AG20443 (cell line): ENCODE data around the gene ZNF761.
A peak's percentile ranks its signal among the peaks of the same experiment; 100 is the strongest.
"Not testable (repeated sequence)": the region's sequence is repeated elsewhere in the genome, so short reads cannot be mapped to it uniquely, and the experiment has no call there.

ENCODE experiments used
- DNase-seq: peaks from one replicate; pipeline ENCODE4 v3.0.0; 2012; ENCODE audit warnings: low spot score, mixed read lengths

ZNF761 gene

DNA sequence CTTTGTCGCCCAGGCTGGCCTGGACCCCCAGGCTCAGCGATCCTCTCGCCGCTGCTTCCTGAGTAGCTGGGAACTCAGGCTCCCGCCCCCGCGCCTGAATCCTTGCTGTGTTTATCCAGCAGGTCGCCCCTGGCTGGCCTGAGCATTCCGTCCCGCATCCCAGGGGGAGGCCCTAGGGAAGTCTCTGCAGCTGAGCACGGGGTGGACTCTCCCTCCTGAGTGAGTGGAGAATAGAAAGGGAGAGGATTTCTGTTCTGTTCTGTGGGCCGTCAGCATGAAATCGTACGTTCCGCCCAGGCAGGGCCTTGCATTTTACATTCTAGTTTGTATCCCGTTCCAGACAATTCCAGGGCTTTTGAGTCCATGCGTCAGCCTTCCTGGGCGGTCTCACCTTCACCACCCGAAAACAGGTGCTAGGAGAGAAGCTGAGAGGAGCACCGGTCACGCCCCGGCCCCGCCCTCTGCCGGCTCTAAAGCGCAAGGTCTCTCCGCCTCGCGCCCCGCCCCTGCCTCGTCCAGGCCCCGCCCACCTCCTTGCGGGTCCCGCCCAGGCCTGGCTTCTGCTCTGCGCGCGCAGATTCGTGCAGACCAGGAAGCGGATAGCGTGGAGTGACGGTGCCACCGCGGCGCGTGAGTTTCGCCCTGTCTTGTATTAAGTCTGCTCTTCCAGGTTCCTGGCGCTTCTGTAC is at the start of gene ZNF761:
ZNF761 (plus strand) TSS at position 586 of the 689 bp plus-strand sequence. CDS start 15,285 bp downstream, outside the sequence.
- peak; percentile 97 for DNase-seq

DNA sequence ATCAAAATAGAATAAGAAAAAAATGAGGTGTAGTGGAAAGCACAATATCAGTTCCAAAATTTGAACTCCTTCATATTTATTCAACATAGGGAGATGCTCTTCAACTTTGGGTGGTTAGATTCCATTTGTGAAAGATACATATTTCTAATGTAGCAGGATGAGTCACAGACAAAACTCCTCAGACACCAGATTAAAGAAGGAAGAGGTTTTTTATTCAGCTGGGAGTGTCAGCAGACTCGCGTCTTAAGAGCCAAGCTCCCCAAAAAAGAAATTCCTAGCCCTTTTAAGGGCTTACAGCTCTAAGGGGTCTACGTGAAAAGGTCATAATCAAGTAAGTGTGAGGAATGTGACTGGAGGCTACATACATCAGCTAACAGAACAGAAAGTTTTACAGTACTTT is 43.6 kb upstream of the ZNF761 start:
- no peak for DNase-seq

- DNase-seq = no peak
Observed at GRCh38 chr19:53388904-53389303, 42.9 kb upstream of the ZNF761 start.

- DNase-seq = no peak
Observed at GRCh38 chr19:53389571-53389970, 42.2 kb upstream of the ZNF761 start.

DNA sequence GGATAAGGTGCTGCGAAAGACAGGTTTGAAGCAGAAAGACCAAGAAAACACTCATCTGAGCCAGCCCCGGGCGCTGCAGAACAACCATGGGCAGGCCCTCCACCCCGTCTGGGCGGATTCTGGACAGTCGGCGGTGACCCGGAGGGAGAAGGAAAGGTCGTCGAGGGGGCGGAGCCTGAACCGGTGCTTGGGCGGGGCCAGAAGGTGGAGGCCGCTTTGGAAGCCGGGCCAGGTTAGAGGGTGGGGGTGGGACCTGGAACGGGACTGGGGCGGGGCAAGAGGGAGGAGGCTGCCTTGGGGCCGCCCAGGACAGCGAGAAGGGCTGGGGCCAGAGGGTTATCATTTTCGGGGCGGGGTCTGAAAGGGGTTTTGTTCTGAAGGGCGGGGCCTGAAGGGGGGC is 41.8 kb upstream of the ZNF761 start:
- DNase-seq = peak; percentile 4

GRCh38 chr19:53394522-53394973 is 37.2 kb upstream of the ZNF761 start:
- peak; percentile 56 for DNase-seq

DNA sequence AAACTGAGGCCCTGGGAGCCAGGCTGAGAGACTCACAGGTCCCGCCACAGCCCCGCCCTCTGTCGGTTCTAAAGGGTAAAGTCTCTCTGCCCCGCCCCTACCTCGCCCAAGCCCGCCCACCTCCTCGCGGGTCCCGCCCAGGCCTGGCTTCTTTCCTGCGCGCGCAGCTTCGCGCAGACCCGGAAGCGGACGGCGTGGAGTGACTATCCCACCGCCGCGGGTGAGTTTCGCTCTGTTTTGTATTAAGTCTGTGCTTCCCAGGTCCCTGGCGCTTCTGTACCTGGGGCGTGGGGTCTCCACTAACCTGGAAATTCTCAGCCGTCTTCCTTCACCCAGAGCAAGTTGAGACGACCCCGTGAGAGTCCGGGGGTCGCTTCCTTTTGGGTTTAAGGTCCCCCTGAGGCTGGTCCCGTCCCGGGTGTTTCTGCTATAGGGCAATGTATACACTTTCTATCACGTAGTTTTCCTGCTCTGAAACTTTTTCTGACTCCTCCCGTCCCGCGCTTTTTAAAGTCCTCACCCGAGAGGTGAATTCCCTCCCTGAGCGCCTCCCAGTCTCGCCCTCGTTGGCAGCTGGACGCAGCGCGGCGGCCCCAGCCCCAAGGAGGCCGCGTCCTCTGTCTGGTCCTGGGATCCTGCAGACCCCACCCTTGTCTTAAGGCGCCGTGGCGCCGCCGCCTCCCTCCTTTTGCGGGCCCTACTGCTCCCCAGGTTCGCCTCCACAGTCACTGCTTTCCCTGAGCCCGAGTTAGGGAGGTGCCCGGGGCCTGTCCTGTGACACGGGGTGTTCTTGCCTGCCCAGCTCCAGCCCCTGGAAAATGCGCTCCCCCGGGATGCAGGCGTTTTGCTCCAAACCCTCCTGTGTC is 36.6 kb upstream of the ZNF761 start, which contains the start of gene ZNF765:
ZNF765 (plus strand) TSS at position 176 of the 866 bp plus-strand sequence. CDS start 2,867 bp downstream, outside the sequence.
- DNase-seq = peak; percentile 98

DNA sequence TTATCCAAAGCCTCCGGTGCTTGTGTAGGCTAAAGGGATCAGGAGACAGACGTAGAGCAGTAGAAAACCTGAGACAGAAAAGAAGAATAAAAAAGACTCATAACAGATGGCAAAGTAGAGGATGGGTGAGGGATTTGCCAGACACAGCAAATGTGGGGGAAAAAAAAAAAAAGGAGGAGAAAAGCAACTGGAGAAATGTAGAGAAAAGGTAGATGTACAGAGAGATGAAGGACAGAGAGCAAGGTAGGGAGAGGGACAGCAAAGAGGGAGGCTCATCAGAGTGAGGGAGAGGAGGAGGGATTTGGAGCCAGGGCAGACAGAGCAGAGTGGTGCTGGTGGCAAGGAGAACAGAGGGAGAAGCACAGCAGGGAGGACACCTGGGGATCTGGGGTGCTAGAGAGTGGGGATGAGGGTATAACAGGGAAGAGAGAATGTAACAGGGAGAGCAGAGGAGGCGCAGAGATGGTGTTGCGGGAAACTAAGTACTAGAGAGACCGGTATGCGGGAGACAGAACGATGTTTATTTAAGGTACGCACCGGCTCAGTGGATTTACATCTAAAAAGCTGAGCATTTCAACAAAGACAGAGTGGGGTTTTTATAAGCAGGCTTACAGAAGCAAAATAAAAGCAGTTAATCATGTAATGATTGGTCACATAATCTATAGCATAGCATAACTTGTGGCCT is 35.8 kb upstream of the ZNF761 start:
- not testable (repeated sequence) for DNase-seq

DNA sequence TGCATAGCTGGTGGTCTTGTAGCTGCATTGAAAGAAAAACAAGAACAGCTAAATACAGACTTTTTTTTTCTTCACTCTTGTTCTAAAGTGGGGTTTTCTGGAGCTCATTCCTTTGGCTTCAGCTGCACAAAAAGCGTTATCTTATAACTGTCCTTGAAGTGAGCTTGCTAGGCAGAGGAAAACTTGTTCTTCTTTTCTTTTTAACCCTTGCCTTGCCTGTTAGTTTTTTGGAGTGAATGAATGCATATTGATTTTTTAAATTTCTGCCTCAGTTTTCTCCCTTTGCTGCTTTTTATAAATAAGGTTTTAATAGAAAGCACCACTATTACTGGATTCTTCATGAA is 35.3 kb upstream of the ZNF761 start:
- DNase-seq = no peak

DNA sequence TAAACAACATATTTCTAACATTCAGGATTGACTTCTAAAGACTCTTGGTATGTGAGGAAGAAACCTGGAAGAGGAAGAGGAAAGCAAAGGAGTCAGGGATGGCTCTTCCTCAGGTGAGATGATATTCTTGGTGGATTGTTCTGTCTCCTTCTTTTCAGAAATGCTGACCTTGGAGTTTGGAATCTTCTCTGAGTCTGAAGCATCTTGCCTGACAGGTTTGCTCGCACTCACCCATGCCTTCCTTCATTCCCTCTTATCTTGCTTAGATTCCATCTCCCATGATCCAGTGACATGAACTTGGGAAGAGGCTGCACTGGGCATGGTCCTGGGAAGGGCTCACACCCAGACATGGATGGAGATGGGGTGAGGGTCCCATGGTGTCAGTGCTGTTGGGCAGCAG is 33.9 kb upstream of the ZNF761 start:
- not testable (repeated sequence) for DNase-seq

GRCh38 chr19:53409505-53410204 is 22.1 kb upstream of the ZNF761 start:
- no peak for DNase-seq

- DNase-seq = not testable (repeated sequence)
Observed at GRCh38 chr19:53420520-53421315, 11.1 kb upstream of the ZNF761 start.

GRCh38 chr19:53422551-53422950 is 9.2 kb upstream of the ZNF761 start:
- no peak for DNase-seq

DNA sequence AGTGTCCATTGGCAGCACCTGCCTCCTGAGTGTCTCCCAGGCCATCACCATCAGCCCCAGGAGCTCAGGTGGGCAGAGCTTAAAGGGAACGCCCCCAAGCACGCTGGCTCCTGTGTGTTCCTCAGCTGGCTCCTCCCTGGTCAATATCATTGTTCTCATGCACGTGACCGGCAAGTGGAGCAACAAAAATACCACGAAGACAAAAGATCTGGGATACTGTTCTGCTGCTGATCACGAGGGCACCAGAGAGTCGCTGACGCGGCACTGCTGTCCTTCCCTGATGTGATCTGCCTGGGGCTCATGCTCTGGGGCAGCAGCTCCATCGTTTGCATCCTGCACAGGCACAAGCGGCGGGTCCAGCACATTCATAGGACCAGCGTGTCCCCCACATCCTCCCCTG is 8.7 kb upstream of the ZNF761 start:
- DNase-seq = not testable (repeated sequence)

DNA sequence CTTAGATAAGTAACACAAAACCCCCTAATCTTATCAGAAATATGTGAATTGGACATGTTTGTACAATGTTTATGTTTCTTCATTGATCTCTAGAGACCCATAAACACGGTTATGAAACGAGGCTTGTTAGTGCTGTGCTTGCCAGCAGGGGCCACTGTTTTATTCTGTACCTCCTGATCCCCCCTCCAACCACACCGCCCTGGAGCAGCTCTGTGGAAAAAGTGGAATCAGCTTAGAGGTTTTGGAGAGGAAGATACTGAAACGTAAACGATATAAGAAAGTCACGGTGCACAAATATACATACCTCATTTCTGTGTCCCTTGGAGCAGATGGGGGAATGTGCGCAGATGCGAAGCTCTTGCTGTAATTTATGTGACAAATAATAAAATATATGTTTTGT is 8.1 kb upstream of the ZNF761 start:
- DNase-seq = not testable (repeated sequence)

DNA sequence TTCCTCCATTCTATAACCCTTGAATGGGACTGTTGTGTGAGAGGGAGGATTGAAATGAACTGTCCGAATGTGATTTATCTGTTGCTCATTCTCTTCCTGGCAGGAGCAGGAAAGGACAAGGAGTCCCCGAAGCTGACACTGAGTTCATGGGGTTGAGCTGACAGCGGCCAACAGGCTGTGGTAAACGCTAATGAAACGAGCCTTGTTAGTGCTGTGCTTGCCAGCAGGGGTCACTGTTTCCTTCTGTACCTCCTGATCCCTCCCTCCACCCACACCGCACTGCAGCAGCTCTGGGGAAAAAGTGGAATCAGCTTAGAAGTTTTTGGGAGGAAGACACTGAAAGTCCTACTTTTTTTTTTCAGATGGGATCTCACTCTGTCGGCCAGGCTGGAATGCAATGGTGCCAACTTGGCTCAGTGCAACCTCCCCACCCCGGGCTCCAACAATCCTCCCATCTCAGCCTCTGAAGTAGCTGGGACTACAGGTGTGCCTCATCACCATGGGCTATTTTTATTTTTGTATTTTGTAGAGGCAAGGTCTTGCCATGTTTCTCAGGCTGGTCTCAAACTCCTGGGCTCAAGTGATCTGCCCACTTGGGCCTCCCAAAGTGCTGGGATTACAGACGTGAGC is 6.7 kb upstream of the ZNF761 start:
- DNase-seq = peak; percentile 76

DNA sequence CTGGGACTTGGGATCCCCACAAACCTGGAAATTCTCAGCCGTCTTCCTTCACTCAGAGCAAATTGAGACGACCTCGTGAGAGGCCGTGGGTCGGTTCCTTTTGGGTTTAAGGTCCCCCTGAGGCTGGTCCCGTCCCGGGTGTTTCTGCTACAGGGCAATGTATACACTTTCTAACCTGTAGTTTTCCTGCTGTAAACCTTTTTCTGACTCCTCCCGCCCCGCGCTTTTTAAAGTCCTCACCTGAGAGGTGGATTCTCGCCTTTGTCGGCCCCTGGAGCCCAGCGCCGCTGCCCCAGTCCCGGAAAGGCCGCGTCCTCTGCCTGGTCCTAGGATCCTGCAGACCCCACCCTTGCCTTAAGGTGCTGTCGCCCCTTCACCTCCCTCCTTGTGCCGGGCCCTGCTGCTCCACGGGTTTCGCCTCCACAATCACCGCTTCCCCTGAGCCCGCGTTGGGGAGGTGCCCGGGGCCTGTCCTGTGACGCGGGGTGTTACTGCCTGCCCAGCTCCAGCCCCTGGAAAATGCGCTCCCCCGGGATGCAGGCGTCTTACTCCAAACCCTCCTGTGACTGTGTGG is 391 bp downstream of the ZNF761 start:
- DNase-seq = peak; percentile 22

- DNase-seq = not testable (repeated sequence)
Observed at GRCh38 chr19:53443809-53444208, 12.0 kb downstream of the ZNF761 start.

DNA sequence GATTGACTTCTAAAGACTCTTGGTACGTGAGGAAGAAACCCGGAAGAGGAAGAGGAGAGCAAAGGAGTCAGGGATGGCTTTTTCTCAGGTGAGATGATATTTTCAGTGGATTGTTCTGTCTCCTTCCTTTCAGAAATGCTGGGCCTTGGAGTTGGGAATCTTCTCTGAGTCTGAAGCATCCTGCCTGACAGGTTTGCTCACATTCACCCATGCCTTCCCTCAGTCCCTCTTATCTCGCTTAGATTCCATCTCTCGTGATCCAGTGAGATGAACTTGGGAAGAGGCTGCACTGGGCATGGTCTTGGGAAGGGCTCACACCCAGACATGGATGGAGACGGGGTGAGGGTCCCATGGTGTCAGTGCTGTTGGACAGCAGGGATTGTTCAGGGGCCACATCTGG is 15.4 kb downstream of the ZNF761 start:
- not testable (repeated sequence) for DNase-seq

GRCh38 chr19:53455828-53456227 is 24.0 kb downstream of the ZNF761 start:
- no peak for DNase-seq
